Measurements from ENCODE around the gene AGAP1. TPM values are rescaled to one million over a fixed set of nuclear protein-coding genes. Genes with fewer than 3 reads are reported as not detected.

Gene AGAP1
- polyA plus RNA-seq, 3 donors from 2014 or later: 0.18 to 2.3 (median 0.21) TPM

DNA sequence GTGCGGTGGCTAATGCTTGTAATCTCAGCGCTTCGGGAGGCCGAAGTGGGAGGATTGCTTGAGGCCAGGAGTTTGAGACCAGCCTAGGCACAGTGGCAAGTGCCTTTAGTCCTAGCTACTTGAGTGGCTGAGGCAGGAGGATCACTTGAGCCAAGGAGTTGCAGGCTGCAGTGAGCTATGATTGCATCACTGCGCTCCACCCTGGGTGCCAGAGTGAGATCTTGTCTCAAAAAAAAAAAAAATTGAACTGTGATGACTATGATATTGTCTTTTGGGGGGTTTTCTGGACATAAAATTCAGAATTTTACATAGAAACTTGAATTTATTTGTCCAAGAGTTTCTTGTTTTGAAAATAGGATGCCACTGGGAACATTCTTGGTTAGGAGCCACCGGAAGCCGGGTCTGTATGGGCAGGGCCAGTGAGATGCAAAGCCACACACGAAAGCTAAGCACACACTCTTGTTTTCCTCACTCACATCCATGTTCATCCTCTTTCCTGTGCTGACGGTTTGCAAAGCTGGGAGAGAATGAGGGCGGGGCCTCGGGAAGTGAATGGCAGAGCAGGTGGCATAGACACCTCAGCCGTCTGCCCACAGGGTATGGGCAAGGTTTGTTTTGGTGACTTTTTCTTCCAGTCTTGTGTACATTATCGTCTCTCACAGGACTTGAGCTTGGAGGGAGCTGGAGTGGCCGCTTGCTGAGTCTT is 12.6 kb downstream of the AGAP1 start:
- no peak overlapping the region for H3K4me3 Mint-ChIP-seq
- no peak for DNase-seq
- H3K9me3 Mint-ChIP-seq: no peaks in the 10 kb centered on the region
- H3K4me1 Mint-ChIP-seq: peaks cover 3 to 6% of the 10 kb centered on the region in 2 donors
- H3K27ac Mint-ChIP-seq: no peak overlapping the region
- H3K36me3 Mint-ChIP-seq: no peaks in the 10 kb centered on the region
- peaks cover 7 to 15% (median 12%) of the 10 kb centered on the region in 3 donors for H3K27me3 Mint-ChIP-seq (ENCODE audit: low read depth in 3 of 3)

DNA sequence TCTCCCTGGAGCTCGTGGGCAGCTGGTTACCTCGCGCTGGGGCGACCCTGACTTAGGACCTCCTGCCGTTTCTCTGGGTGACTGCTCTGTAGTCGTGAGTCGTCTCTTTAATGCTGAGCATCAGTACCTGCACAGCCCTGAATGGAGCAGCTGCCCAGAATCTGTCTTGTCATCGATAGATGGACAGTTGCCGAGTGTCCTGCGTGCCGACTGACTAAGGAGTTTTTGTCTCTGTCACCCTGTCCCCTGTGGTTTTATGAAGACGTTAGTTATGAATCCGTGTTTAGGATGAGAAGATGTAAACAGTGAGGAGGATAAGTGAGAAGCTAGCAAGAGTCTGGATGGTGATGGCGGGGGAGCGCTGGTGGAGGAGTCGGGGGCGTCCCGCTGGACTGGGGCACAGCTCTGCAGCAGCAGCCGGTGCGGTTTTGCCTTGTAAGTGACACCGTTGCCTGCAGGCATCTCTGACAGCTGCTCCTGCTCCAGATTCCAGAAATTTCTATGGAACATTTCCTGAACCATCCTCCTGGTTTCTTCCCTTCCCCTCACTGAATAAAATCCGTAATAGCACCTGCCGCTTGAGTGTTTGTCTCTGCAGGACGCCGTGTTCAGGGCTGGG is 13.3 kb downstream of the AGAP1 start:
- DNase-seq: no peak
- no peak overlapping the region for H3K27ac Mint-ChIP-seq
- H3K36me3 Mint-ChIP-seq: no peaks in the 10 kb centered on the region
- no peaks in the 10 kb centered on the region for H3K4me1 Mint-ChIP-seq
- H3K4me3 Mint-ChIP-seq: no peak overlapping the region
- H3K9me3 Mint-ChIP-seq: no peaks in the 10 kb centered on the region
- peaks cover 7 to 12% (median 12%) of the 10 kb centered on the region in 3 donors for H3K27me3 Mint-ChIP-seq (ENCODE audit: low read depth in 3 of 3)

DNA sequence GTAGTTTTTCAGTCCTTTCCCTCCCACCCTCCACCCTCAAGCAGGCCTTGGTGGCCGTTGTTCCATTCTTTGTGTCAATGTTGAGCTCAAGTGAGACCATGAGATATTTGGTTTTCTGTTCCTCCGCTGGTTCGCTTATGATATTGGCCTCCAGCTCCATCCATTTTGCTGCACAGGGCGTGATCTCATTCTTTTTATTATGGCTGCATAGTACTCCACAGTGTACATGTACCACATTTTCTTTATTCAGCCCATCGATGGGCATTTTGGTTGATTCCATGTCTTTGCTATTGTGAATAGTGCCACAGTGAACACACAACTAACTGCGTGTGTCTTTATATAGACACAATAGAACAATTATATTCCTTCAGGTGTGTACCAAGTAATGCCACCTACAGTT is 14.1 kb downstream of the AGAP1 start:
- H3K4me3 Mint-ChIP-seq: no peak overlapping the region
- no peaks in the 10 kb centered on the region for H3K36me3 Mint-ChIP-seq
- peaks cover 7 to 14% (median 11%) of the 10 kb centered on the region in 3 donors for H3K27me3 Mint-ChIP-seq (ENCODE audit: low read depth in 3 of 3)
- no peaks in the 10 kb centered on the region for H3K4me1 Mint-ChIP-seq
- no peak for DNase-seq
- H3K27ac Mint-ChIP-seq: no peak overlapping the region
- no peaks in the 10 kb centered on the region for H3K9me3 Mint-ChIP-seq

DNA sequence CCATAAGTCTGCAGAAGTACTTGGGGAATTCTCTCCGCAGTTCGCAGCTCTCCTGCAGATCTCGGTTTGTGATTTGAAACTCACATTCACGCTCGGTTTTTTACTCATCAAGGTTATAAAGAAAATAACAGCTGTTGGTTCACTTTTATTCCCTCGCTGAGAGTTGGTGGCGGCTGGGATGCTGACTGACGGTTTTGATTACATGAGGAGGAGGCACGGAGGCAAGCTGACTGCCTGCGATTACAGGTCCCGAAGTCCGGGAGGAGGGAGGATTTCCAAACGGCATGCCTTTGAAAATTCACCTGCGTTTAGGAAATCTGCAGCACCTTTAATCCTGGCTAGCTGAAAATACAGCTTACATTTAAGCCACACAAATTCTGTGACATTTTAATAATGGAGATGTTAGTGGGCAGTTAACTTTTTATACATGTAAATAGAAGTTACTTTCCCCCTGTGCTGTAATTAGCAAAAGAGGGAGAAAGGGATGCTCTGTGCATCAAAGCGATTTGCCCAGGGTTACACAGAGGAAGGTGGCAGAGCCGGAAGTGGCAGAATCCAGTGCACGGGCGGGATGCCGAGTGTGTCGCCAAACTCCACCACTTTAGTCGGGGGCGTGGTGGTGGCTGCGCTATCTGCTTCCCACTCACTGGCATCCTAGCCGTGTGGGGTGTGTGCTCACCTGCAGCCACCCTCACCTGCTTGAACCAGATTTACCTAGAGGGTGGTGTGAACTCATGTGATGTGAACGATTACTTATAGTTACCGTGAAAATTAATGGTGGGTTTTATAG is 14.7 kb downstream of the AGAP1 start:
- no peaks in the 10 kb centered on the region for H3K36me3 Mint-ChIP-seq

DNA sequence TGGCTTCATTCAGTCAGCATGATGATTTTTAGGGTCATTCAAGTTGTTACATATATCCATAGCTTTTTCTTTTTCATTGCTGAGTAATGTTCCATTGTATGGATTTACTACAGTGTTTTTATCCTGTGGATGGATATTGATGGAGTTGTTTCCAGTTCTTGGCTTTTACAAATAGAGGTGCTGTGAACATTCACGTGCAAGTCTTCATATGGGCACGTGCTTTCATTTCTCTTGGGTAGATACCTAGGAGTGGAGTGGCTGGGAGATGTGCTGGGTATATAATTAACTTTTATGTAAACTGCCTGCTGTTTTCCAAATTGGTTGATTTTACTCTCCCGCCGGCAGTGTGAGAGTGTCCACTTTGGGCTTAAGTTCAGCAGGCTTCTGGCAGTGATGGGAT is 16.5 kb downstream of the AGAP1 start:
- no peak for DNase-seq
- no peak overlapping the region for H3K4me3 Mint-ChIP-seq
- H3K4me1 Mint-ChIP-seq: no peaks in the 10 kb centered on the region
- peaks cover 0 to 3% (median 0%) of the 10 kb centered on the region in 6 donors for H3K9me3 Mint-ChIP-seq
- no peak overlapping the region for H3K27ac Mint-ChIP-seq
- no peaks in the 10 kb centered on the region for H3K36me3 Mint-ChIP-seq
- peaks cover 2 to 9% (median 5%) of the 10 kb centered on the region in 3 donors for H3K27me3 Mint-ChIP-seq (ENCODE audit: low read depth in 3 of 3)

More for the DNA sequence above, 14.7 kb downstream of the AGAP1 start:
- H3K4me1 Mint-ChIP-seq: no peaks in the 10 kb centered on the region
- H3K27me3 Mint-ChIP-seq (ENCODE audit: low read depth in 3 of 3): peaks cover 6 to 14% (median 7%) of the 10 kb centered on the region in 3 donors
- no peaks in the 10 kb centered on the region for H3K9me3 Mint-ChIP-seq
- DNase-seq: no peak
- H3K27ac Mint-ChIP-seq: no peak overlapping the region
- H3K4me3 Mint-ChIP-seq: no peak overlapping the region

DNA sequence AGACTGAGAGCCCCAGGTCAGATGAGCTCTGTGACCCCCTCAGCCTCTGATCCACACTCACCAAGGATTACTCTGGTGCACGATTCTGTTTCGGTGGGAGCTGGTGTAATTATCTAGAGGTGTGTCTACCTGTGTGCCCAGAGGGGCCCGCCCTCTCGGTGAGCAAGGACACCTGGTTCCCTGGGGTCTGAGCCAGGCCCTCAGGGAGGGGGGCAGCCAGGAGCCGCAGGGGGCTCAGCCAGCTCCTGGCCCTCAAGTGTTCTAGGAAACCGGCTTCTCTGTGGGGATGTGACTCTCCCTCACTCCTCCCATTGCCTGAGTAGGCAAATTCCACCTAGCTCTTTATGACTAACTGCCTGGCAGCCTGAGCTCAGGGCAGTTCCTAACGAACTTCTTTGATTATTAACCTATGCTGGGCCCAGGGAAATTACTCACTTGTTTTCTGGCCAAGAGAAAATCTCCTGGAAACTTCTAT is 17.4 kb downstream of the AGAP1 start:
- Mint-ChIP-seq H3K4me3 (no peak overlapping the region), H3K27me3 (ENCODE audit: low read depth in 3 of 3) (peaks cover 2 to 9% (median 2%) of the 10 kb centered on the region in 3 donors), H3K36me3 (no peaks in the 10 kb centered on the region), H3K27ac (no peak overlapping the region), H3K9me3 (peaks cover 0 to 3% (median 0%) of the 10 kb centered on the region in 6 donors), H3K4me1 (no peaks in the 10 kb centered on the region)
- DNase-seq: no peak

DNA sequence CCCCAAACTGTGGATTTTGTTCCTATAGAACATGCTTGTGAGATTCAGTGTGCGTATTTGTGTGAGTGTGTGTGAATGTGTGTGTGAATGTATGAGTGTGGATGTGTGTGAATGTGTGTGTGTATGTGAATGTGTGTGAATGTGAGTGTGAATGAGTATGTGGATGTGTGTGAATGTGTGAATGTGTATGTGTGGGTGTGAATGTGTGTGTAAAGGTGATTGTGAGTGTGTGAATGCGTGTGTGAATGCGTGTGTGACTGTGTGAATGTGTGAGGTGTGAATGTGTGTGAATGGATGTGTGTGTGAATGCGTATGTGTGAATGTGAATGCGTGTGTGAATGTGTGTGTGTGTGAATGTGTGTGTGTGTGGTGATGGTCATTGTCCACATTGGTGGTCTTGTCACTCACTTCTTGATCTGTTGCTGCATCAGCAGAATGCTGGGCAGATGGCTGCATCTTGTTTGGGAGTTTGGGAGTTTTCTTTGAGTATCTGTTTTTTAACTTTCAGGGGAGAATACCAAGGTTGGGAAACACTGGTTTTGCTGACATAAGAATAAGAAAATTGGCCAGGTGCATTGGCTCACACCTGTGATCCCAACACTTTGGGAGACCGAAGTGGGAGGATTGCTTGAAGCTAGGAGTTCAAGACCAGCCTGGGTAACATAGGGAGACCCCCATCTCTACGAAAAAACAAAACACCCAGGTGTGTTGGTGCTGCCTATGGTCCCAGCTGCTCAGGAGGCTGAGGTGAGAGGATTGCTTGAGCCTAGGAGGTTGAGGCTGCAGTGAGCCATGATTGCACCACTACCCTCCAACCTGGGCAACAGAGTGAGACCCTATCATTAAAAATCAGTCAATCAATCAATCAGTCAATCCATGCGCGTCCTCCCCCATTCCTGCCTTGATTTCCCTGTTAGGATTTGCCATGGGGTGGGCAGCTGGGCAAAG is 18.2 kb downstream of the AGAP1 start:
- H3K4me1 Mint-ChIP-seq: no peaks in the 10 kb centered on the region
- peaks cover 2 to 8% (median 2%) of the 10 kb centered on the region in 3 donors for H3K27me3 Mint-ChIP-seq (ENCODE audit: low read depth in 3 of 3)
- no peak overlapping the region for H3K4me3 Mint-ChIP-seq
- H3K9me3 Mint-ChIP-seq: peaks cover 0 to 3% (median 0%) of the 10 kb centered on the region in 6 donors
- no peak overlapping the region for H3K27ac Mint-ChIP-seq
- no peak for DNase-seq
- H3K36me3 Mint-ChIP-seq: no peaks in the 10 kb centered on the region

DNA sequence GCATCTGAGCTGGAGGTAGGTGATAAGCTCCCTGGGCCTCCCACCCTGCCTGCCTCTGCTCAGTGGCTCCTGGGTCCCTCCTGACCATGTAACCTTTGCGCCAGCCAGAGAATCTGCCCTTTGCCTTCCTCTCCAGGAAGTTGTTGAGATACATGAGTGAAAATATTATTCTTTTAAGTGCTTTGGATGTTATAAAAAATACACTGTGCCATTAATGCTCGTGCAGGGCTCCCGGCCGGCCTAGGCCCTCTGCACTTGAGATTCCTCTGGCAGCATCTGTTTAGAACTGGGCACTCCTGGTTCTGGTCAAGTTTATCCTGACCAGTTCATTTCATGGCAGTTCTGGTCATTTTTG is 18.8 kb downstream of the AGAP1 start:
- peaks cover 0 to 3% (median 0%) of the 10 kb centered on the region in 6 donors for H3K9me3 Mint-ChIP-seq
- no peaks in the 10 kb centered on the region for H3K4me1 Mint-ChIP-seq
- H3K27me3 Mint-ChIP-seq (ENCODE audit: low read depth in 3 of 3): peaks cover 0 to 10% (median 2%) of the 10 kb centered on the region in 3 donors
- H3K27ac Mint-ChIP-seq: no peak overlapping the region
- no peak overlapping the region for H3K4me3 Mint-ChIP-seq
- DNase-seq: no peak
- H3K36me3 Mint-ChIP-seq: no peaks in the 10 kb centered on the region

DNA sequence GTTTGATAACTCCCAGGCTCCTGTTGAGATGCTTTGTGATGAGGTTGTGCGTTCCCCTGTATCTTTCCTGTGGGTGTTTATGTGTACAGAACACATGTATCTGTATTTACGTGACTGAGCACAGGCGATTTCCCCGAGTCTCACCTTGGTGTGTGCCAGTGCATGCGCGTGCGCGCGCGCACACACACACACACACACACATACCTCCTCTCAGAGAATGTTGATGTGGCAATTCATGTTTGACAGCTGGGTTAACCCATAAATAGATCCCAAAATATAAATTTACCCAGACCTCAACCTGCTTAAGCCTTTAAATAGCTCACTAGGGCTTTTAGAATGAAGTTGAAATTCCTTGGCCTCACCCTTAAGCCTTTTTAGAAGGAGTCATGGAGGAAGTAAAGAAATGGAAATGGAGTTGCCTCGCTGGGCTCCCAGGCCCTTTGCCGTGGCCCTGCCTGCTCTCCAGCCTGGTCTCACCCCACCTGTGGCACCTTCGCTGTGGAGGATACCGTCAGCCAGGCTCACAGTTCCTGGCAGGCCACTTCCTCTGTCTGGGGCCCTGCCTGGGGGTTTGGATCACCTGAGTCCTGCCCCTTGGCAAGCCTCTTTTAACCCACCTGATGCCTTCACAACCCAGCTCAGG is 20.3 kb downstream of the AGAP1 start:
- peaks cover 0 to 19% (median 2%) of the 10 kb centered on the region in 3 donors for H3K27me3 Mint-ChIP-seq (ENCODE audit: low read depth in 3 of 3)
- no peaks in the 10 kb centered on the region for H3K4me1 Mint-ChIP-seq
- no peaks in the 10 kb centered on the region for H3K36me3 Mint-ChIP-seq
- H3K4me3 Mint-ChIP-seq: no peak overlapping the region
- peak overlapping the region in 1 of 6 donors; percentile 12 for H3K27ac Mint-ChIP-seq
- DNase-seq: no peak
- H3K9me3 Mint-ChIP-seq: peaks cover 0 to 3% (median 0%) of the 10 kb centered on the region in 6 donors

DNA sequence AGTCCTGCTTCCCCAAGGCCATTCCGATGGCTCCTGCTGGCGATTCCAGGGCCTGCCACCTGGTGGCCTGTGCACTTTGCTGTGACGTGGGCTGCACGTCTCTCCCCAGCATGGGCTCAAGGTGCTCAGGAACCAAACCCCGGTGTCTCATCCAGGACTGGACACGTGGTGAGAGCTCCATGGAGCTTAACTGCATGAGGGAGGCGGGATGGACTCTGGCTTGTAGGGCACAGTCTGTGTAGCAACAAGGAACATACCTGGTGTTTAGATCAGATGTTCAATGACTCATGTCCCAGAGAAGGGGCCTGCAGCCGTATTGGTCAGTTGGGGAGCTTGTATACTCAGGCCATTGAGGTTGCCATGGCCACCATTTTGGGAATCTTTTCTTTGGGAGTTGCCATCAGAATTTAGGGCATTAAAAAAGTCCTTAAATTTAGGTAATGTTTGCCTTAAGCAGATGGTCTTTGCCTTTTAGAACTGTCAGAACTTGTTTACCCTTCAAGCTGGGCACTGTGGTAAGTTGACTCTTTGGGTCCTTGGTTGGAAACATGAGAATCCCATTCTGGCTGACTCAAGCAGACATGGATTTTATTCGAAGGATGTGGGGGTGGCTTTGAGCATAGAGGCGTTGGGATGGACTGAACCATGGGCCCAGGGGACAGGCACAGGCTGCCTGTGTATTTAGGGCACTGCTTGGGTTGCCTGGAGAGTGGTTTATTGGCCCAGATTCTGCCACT is 21.0 kb downstream of the AGAP1 start:
- DNase-seq: no peak
- no peaks in the 10 kb centered on the region for H3K4me1 Mint-ChIP-seq
- H3K27ac Mint-ChIP-seq: no peak overlapping the region
- peaks cover 0 to 3% (median 0%) of the 10 kb centered on the region in 6 donors for H3K9me3 Mint-ChIP-seq
- H3K36me3 Mint-ChIP-seq: no peaks in the 10 kb centered on the region
- no peak overlapping the region for H3K4me3 Mint-ChIP-seq
- H3K27me3 Mint-ChIP-seq (ENCODE audit: low read depth in 3 of 3): peaks cover 0 to 15% (median 2%) of the 10 kb centered on the region in 3 donors

DNA sequence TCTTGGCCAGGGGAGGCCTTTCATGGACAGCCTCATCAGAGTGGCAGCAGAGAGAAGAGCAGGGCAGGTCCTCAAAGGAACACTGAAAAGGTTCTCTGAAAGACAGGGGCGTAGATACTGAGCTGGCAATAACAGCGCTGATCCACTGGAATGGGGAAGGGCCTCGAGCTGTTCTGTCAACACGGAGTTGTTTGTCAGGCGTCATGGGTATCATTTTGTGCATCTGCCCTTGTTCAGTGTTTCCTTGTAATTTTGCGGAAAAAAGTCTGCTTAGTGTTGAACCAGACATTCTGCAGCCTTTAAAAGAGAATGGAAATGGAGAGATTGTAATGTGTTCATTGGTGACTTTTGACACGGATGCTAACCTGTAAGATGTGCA is 21.5 kb downstream of the AGAP1 start:
- H3K4me1 Mint-ChIP-seq: no peaks in the 10 kb centered on the region
- H3K27ac Mint-ChIP-seq: no peak overlapping the region
- DNase-seq: no peak
- H3K27me3 Mint-ChIP-seq (ENCODE audit: low read depth in 3 of 3): peaks cover 0 to 15% (median 2%) of the 10 kb centered on the region in 3 donors
- no peaks in the 10 kb centered on the region for H3K36me3 Mint-ChIP-seq
- H3K9me3 Mint-ChIP-seq: peaks cover 0 to 3% (median 0%) of the 10 kb centered on the region in 6 donors
- no peak overlapping the region for H3K4me3 Mint-ChIP-seq

DNA sequence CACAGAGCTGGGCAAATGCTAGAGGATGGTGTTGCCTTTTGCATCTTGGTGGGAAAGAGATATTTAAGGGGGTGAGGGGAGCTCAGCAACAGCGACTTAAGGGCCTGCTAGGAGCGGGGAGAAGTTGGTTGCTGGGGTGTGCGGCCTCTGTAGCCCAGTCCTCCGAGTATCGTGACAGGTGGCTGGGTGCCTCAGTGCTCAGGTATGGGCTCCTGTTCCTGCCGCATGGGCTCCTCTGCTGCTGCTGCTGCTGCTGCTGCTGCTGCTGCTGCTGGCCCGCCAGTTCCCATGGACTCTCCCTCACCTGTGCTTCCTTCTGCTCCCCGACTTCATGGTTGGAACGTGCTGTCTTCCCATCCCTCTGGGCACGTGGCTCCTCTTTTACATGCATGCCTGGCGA is 22.0 kb downstream of the AGAP1 start:
- Mint-ChIP-seq H3K4me1 (no peaks in the 10 kb centered on the region), H3K27me3 (ENCODE audit: low read depth in 3 of 3) (peaks cover 0 to 15% (median 2%) of the 10 kb centered on the region in 3 donors), H3K36me3 (no peaks in the 10 kb centered on the region), H3K9me3 (peaks cover 0 to 3% (median 0%) of the 10 kb centered on the region in 6 donors), H3K4me3 (no peak overlapping the region), H3K27ac (no peak overlapping the region)
- no peak for DNase-seq

Measured in immature natural killer cell (primary cell).